GM21737 (cell line): ENCODE results near the gene ZNF189.
"Not testable (repeated sequence)": the region's sequence is repeated elsewhere in the genome, so short reads cannot be mapped to it uniquely, and the experiment has no call there.

Experiments used
- ATAC-seq: cut with Tn5 transposase; IDR thresholded peaks from one replicate; pipeline ENCODE4 v1.9.1; 2021; ENCODE audit warnings: mild to moderate bottlenecking, moderate library complexity; ENCODE audit not compliant: unreplicated experiment

ZNF189 gene

GRCh38 chr9:101376111-101376848, 22.4 kb upstream of the ZNF189 start:
- no peak for ATAC-seq

GRCh38 chr9:101380295-101380694, 18.4 kb upstream of the ZNF189 start:
- ATAC-seq: no peak

- ATAC-seq: no peak
These were observed 17.5 kb upstream of the ZNF189 start for GRCh38 chr9:101381118-101381517.

GRCh38 chr9:101381833-101382342, 16.8 kb upstream of the ZNF189 start:
- no peak for ATAC-seq

GRCh38 chr9:101383361-101383760, 15.3 kb upstream of the ZNF189 start:
- ATAC-seq: no peak

- ATAC-seq: not testable (repeated sequence)
These were observed 13.6 kb upstream of the ZNF189 start, which contains the start of gene BAAT for GRCh38 chr9:101384873-101385536. Gene BAAT, minus strand, starts transcription at chr9:101385006. Its CDS starts 13,602 bp downstream, at chr9:101371404.

GRCh38 chr9:101387871-101388506, 10.7 kb upstream of the ZNF189 start:
- ATAC-seq: no peak

GRCh38 chr9:101388507-101388993, 10.1 kb upstream of the ZNF189 start:
- ATAC-seq: no peak

- no peak for ATAC-seq
These were observed 5.5 kb upstream of the ZNF189 start for GRCh38 chr9:101393135-101393534.

GRCh38 chr9:101394687-101395086, 4.0 kb upstream of the ZNF189 start:
- no peak for ATAC-seq

- no peak for ATAC-seq
These were observed 944 bp upstream of the ZNF189 start for GRCh38 chr9:101397746-101398067.

- no peak for ATAC-seq
These were observed 435 bp downstream of the ZNF189 start for GRCh38 chr9:101398930-101399642.

- ATAC-seq: no peak
These were observed 956 bp downstream of the ZNF189 start for GRCh38 chr9:101399643-101399970.

- ATAC-seq: no peak
These were observed 1.5 kb downstream of the ZNF189 start for GRCh38 chr9:101400120-101400519.

- ATAC-seq: no peak
These were observed 5.0 kb downstream of the ZNF189 start for GRCh38 chr9:101403516-101404285.

- no peak for ATAC-seq
These were observed 9.9 kb downstream of the ZNF189 start for GRCh38 chr9:101408374-101409078.

GRCh38 chr9:101409079-101409477, 10.4 kb downstream of the ZNF189 start:
- ATAC-seq: no peak

GRCh38 chr9:101414839-101415238, 16.2 kb downstream of the ZNF189 start:
- ATAC-seq: no peak

GRCh38 chr9:101415578-101415977, 16.9 kb downstream of the ZNF189 start:
- no peak for ATAC-seq

- no peak for ATAC-seq
These were observed 18.7 kb downstream of the ZNF189 start for GRCh38 chr9:101417389-101417788.
